Amniotic epithelial cell (primary cell): ENCODE results near the gene CD36.
"Not testable (repeated sequence)": the region's sequence is repeated elsewhere in the genome, so short reads cannot be mapped to it uniquely, and the experiment has no call there.

Source experiments
- DNase-seq: peaks from one replicate; pipeline ENCODE4 v3.0.0-alpha.2; 2010; ENCODE audit warnings: low read depth

Gene CD36

GRCh38 chr7:80653244-80653643, 14.8 kb downstream of the CD36 start:
- DNase-seq = no peak

DNA sequence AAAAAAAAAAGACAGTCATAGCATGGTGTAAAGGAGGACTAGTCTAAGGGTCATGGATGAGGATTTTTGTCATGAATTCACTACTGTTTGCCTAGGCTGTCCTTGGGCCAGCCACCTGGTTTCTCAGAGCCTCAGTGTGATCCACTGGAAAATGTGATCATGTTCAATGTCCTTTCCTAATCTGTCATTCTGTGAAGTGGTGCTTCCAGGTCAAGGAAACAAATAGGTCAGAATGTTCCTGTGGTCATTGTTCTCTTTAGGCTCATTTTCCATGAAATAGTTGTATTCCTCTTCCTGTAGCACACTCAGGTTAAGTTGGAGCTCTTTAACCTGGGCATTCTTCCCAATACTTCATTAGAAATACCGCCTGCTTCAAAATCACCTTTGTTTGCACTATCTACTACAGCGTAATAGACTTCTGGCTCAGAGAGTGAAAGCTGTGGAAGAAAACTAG, 16.5 kb downstream of the CD36 start:
- no peak for DNase-seq

GRCh38 chr7:80656029-80656428, 17.6 kb downstream of the CD36 start:
- no peak for DNase-seq

DNA sequence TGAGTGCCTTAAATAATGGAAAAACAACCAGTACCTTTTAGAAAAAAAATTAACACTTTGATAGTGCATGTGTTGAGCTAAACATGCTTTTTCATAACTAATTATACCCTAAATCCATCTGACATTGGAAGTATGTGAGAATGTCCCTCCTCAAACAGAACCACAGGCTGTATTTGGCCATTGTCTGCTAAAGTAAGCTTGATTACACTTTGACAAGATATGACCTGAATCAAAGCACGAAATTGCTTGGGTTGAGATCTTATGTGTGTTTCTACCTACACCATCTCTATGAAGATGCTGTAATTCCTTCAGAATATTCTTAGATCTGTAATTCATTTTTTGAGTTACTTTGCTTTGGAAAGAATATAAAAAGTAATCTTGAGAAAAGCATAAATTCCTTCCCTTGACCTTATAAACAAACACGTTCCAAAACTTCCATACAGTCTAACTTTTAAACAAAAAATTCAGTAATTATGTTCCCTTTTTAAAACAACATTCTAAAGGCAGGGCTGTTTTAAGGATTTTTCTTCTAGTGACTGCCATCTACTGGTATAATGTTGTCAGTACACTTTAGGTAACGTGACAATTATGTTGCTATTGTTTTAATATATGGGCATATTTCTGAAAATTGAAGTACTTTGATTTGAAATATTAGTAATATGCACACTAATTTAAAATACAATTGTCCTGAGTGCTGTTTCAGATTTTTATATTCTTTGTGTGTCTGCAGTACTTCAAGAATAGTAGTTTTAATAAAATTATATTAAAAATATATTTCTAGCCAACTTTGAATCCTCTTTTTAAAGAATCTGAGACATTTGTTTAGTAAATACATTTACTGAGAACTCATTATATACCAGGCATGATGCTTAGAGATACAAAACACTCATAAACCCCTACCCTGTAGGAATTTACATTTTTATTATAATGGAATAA, 20.9 kb downstream of the CD36 start:
- DNase-seq = peak; percentile 37

GRCh38 chr7:80660939-80661338, 22.5 kb downstream of the CD36 start:
- DNase-seq = no peak

GRCh38 chr7:80661729-80662128, 23.3 kb downstream of the CD36 start:
- no peak for DNase-seq

DNA sequence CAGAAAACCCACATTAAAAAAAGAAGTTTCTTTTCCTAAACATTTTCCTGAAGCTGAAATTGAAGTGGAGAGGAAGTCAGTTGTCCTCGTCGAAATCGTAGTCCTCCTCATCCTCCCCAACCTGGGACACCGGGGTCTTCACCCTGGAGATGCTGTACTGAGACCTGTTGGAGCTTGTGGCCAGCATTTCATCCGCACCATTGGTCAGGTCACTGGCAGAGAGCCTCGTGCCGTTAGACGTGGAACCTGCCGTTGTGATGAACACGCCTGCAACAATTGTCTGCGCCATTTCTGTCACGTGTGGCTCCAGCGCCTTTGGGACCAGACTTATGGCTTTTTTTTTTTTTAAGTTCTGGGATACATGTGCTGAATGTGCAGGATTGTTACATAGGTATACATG, 23.8 kb downstream of the CD36 start:
- DNase-seq = no peak

DNA sequence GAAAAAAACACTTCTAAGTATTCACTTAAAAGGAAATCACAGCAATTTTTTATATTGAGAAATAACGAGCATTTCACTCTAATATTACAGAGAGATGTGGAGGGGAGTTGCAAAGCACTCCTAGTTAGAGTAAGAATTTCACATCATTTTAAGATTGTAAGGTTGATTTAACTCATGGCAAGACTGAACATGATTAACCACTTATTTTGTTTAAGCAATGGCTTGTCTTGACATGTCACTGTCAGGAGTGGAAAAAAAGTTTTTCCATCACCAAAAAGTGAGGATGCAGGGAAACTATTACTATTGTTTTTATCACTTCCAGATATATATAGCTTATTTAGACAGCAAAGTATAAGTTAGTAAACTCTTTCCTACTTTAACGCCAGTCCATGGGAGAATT, 27.1 kb downstream of the CD36 start:
- DNase-seq = no peak

DNA sequence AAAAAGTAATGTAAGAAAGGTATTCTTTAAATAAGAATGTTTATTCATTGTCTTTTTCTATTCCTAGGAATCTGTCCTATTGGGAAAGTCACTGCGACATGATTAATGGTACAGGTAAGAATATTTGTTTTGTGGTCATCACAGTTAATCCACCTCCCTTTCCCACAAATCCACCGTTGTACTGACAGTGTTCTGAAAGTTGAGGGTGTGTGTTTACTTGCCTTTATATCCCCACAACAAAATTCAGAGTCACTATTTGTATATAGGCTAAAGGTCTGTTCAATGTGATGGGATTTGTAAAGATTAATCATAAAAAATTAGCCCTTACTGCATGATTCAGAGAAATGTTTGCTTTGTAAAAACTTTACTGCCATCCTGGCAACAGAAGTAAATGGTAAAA, 27.9 kb downstream of the CD36 start:
- DNase-seq = peak; percentile 12

DNA sequence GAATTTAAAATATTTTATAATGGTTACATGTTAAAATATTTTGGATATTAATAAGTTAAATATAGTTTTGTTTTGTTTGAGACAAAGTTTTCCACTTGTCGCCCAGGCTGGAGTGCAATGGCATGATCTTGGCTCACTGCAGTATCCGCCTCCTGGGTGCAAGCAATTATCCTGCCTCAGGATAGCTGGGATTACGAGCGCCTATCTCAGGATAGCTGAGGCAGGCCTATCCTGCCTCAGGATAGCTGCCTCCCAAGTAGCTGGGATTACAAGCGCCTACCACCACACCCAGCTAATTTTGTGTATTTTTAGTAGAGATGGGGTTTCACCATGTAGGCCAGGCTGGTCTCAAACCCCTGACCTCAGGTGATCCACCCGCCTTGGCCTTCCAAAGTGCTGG, 30.9 kb downstream of the CD36 start:
- not testable (repeated sequence) for DNase-seq

- DNase-seq = no peak
Measured at GRCh38 chr7:80671744-80672143, 33.3 kb downstream of the CD36 start.

GRCh38 chr7:80675090-80675489, 36.6 kb downstream of the CD36 start:
- no peak for DNase-seq

DNA sequence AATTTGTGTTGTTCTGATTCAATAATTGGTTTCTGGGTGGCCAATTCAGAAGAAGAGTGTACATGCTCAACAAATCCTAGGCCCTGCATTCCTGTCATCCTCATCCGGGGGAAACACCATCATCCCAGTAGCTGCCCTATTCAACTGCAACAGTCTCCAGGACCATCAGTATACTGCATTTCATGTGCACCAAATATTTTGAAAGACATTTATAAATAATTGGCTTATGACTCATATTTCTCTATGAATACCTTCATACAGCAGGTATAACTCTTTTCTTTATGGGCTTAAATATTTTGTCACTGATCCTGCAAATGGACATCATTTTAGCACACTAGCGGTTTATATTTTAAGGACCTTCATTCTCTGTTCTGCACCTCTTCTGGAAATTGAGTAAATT, 38.0 kb downstream of the CD36 start:
- DNase-seq = no peak

DNA sequence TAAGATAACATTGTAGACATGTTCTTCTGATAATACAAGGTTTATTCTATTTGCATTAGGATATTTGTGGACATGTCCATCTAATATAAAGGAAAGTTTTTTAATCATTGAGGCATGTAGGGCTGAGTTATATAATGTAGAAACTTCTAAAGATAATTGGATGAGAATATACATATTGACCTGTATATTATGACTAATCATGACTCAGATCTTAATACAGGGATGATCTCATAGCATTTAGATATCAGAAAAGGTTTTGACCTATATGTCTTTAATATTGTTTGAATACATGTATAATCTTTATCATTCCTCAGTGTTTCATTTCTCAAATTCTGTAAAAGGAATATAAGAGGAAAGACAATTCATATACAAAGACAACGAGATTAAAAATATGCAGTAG, 39.2 kb downstream of the CD36 start:
- DNase-seq = no peak

- no peak for DNase-seq
Measured at GRCh38 chr7:80678707-80679106, 40.3 kb downstream of the CD36 start.

GRCh38 chr7:80679921-80680907, 41.8 kb downstream of the CD36 start:
- DNase-seq = no peak

DNA sequence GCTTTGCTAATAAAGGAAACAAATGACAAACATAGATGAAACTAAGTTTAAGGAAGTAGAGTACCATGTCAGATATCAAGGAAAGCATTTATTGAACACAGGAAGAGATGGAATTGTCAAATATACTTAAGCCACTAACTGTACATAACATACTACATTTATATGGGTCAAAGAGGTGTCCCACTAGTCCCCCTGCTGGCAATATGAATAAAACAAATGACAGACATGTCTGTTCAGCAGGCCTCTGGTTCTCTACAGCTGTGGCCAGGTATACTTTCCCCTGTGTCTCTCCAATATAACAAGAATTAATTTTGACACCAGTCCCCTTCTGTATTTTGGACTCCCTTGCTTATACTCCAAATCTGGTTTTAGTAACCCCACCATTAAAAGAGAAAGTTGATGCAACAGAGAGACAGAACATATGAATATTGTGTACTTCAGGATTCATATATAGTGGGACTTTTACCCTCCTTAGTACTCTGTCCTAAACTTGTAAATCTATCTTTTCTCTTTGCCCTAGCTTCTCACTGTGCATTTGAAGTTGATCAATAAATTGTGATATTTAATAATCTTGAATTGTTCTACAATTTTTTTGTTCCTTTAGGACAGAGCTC, 42.9 kb downstream of the CD36 start:
- peak; percentile 28 for DNase-seq

GRCh38 chr7:80682744-80683143, 44.3 kb downstream of the CD36 start:
- no peak for DNase-seq

GRCh38 chr7:80686576-80686975, 48.1 kb downstream of the CD36 start:
- DNase-seq = peak; percentile 64

DNA sequence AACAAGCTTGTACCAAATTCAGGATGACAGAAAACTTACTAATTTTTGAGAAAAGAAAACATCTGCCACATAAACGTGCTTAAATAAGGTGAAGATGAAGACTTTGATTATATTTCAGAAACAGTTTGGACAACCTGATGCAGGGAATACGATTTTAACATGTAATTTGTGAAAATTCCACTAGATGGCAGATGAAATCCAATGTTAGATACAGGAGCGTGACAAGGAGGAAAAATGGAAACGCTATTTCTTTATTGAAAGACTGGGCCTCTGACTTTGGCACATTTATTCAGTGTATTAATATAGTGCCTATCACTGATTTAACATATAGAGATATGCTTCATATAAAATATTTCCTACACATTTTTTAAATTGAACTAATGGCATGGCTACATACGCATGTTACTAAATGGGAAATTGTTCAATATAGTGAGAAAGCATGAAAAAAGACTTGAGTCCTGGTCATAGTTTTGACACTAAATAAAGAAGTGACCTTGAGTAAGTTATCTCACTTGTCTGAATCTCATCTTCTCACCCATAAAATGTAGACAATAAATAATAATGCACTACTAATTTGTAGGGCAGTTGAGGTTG, 60.7 kb downstream of the CD36 start:
- DNase-seq = peak; percentile 47

DNA sequence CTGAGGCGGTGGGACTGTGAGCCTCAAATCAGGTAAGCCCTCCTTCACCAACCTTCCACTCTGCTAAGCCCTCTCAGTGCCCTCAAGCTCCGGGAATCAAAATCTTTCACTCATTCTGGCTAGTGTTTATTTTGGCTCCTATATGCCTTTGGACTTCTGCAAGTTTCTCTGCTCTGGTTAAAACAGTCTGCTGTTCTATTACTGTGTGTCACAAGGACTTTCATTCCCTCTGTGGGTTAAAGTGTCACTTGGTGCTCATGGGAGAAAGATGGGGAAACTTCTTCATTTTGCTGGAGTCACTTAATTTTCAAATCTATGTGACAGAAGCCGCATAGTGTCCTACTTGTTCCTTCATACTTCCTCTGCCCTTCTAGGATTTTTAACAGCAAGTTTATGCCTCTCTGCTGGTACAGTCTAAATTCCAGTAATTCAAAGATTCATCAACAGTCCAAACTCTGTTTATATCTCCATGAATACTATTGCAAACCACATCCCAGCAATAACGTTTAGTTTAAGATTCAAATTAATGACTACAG, 61.3 kb downstream of the CD36 start:
- DNase-seq = no peak

DNA sequence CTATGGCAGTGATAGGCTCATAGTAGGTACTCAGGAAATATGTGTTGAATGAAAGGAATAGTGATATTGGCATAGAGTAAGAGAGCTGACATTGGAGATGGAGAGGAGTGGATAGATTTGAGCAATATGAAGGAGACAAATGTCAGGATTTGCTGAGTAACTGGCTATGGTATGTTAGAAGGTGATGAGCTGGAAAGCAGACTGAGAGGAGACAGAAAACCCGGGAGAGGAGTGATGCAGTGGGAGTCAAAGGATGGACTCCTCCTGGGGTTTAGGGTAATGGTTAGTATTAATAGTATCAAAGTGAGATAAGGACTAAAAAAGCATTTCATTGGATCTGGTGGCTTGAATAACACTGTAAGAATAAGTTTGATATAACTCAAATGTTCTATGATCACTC, 64.8 kb downstream of the CD36 start:
- peak; percentile 74 for DNase-seq
